DOHH2 (cell line): Measurements from ENCODE around the gene CYP26B1.

Source experiments
- H3F3A ChIP-seq: fragments of 200-600 bp; sonication (generic), shearing (Covaris generic); 2 replicates; pipeline ENCODE4 v1.6.0; 2016; ENCODE audit warnings: antibody characterized with exemption, mild to moderate bottlenecking; ENCODE audit not compliant: control insufficient read depth, insufficient read depth
- H3K27ac ChIP-seq: fragments of 200-600 bp; sonication (generic); 2 replicates; pipeline ENCODE4 v1.5.1; 2014; ENCODE audit warnings: low read depth, mild to moderate bottlenecking, low read length, moderate library complexity
- H3K27me3 ChIP-seq: fragments of 200-600 bp; sonication (generic); 2 replicates; pipeline ENCODE4 v1.6.1; 2014; ENCODE audit warnings: mild to moderate bottlenecking, low read length, mixed read lengths; ENCODE audit not compliant: control insufficient read depth
- H3K36me3 ChIP-seq: fragments of 200-600 bp; sonication (generic); 2 replicates; pipeline ENCODE4 v1.6.1; 2014; ENCODE audit warnings: mild to moderate bottlenecking, low read length, moderate library complexity, mixed read lengths; ENCODE audit not compliant: control insufficient read depth
- H3K4me1 ChIP-seq: fragments of 200-600 bp; sonication (generic); 2 replicates; pipeline ENCODE4 v1.6.1; 2014; ENCODE audit warnings: mild to moderate bottlenecking, low read length, mixed read lengths; ENCODE audit not compliant: control insufficient read depth
- H3K4me2 ChIP-seq: fragments of 200-600 bp; sonication (generic); 2 replicates; pipeline ENCODE4 v1.6.0; 2014; ENCODE audit warnings: mild to moderate bottlenecking, low read length, moderate library complexity
- H3K4me3 ChIP-seq: fragments of 200-600 bp; sonication (generic); 2 replicates; pipeline ENCODE4 v1.5.1; 2014; ENCODE audit warnings: mild to moderate bottlenecking, low read length, mixed read lengths
- H3K79me2 ChIP-seq: fragments of 200-600 bp; sonication (generic); 2 replicates; pipeline ENCODE4 v1.6.1; 2014; ENCODE audit warnings: mild to moderate bottlenecking, low read length, mixed read lengths; ENCODE audit not compliant: control insufficient read depth
- H3K9me2 ChIP-seq: fragments of 200-600 bp; sonication (generic); replicated peaks from 2 replicates; pipeline ENCODE4 v1.6.1; 2014; ENCODE audit warnings: mild to moderate bottlenecking, low read length, mixed read lengths; ENCODE audit not compliant: control insufficient read depth
- H3K9me3 ChIP-seq: fragments of 200-600 bp; sonication (generic); 2 replicates; pipeline ENCODE4 v1.6.1; 2014; ENCODE audit warnings: antibody characterized with exemption, low read length, mixed read lengths; ENCODE audit not compliant: control insufficient read depth, insufficient read depth
- H4K20me1 ChIP-seq: fragments of 200-600 bp; sonication (generic); 2 replicates; pipeline ENCODE4 v1.6.0; 2014; ENCODE audit warnings: low read depth, mild to moderate bottlenecking, antibody characterized with exemption, low read length, moderate library complexity; ENCODE audit not compliant: control insufficient read depth, insufficient read depth
- EZH2phosphoT487 ChIP-seq: fragments of 200-600 bp; sonication (generic); IDR thresholded peaks from 2 replicates; pipeline ENCODE4 v1.6.1; 2017; ENCODE audit warnings: borderline replicate concordance, mild to moderate bottlenecking, antibody characterized with exemption, low read length, moderate library complexity, mixed read lengths

Gene CYP26B1

DNA sequence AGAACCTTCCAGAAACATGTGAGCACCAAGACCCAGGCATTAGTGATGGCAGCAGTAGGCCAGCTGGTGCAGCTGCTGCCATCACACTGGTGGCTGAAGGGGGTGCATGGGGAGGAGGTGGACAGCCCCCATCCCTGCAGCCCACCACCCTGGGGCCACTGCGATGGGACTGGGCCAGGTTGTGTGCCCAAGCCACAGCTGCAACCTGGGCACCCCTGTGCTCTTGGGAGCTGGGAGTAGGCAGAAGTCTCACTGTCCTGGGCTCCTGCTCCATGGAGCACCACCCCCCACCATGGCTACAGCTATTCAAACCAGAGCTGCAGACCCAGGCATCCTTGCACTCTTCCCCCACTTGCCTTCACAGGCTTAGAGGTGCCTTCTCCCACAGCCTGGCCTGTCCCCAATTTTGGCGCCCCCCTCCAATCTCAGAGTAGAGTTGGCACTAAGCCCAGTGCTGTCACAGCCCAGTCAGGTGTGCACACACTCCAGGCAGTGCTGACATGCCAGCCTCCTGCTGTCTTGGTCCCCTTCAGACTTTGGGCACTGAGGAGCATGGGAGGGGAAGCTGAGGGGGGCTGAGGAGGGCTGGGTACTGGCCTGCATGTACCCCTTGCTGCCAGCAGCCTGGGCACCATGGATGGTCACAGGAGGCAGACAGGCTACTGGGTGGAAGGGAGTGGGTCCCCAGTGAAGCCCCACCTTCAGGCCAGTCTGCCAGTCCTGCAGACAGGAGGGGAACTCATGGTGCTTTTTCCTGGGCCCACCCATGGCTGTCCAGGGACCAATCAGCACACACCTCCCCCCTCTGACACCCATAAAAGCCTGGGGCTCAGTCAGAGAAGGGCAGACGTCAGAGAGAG lies 67.1 kb downstream of the CYP26B1 start:
- no peaks in the 10 kb centered on the region for H3K4me1 ChIP-seq
- H3K27me3 ChIP-seq: no peaks in the 10 kb centered on the region
- H3K79me2 ChIP-seq: no peaks in the 10 kb centered on the region
- no peak overlapping the region for H3K4me2 ChIP-seq
- no peaks in the 10 kb centered on the region for H3F3A ChIP-seq
- no peaks in the 10 kb centered on the region for H3K9me2 ChIP-seq
- no peak overlapping the region for H3K4me3 ChIP-seq
- no peaks in the 10 kb centered on the region for H3K36me3 ChIP-seq
- TF ChIP-seq EZH2phosphoT487: no peak
- H3K27ac ChIP-seq: no peak overlapping the region
- no peaks in the 10 kb centered on the region for H4K20me1 ChIP-seq
- H3K9me3 ChIP-seq: no peaks in the 10 kb centered on the region
